Liver (tissue), 9 donors: ENCODE data around the gene FOXO1. TPM values are rescaled to one million over a fixed set of nuclear protein-coding genes. Genes with fewer than 3 reads are reported as not detected.

Experiments used
- DNase-seq: peaks from one replicate; pipeline ENCODE4 v3.0.0-alpha.2; 2017; ENCODE audit warnings: low spot score
- H3K27ac ChIP-seq, 2 donors: one replicate each; pipeline ENCODE4 v1.7.0; 2013; ENCODE audit warnings: inconsistent platforms in 2 of 2, low read length in 2 of 2, control low read depth in 1 of 2, low read depth in 1 of 2, mild to moderate bottlenecking in 1 of 2
- H3K27me3 ChIP-seq, 4 donors: one replicate each; pipeline versions ENCODE4 v1.6.1 to v1.7.0; 2013; ENCODE audit warnings: low read length in 3 of 4, inconsistent platforms in 1 of 4, mild to moderate bottlenecking in 1 of 4, moderate library complexity in 1 of 4; ENCODE audit not compliant: control insufficient read depth in 4 of 4, insufficient read depth in 4 of 4
- H3K36me3 ChIP-seq, 4 donors: one replicate each; pipeline versions ENCODE4 v1.6.1 to v1.7.0; 2013; ENCODE audit warnings: low read length in 3 of 4, mild to moderate bottlenecking in 3 of 4, low read depth in 1 of 4, moderate library complexity in 1 of 4; ENCODE audit not compliant: control insufficient read depth in 4 of 4, insufficient read depth in 3 of 4
- H3K4me1 ChIP-seq, 4 donors: one replicate each; pipeline versions ENCODE4 v1.6.1 to v1.7.0; 2013; ENCODE audit warnings: low read length in 3 of 4, mild to moderate bottlenecking in 3 of 4, moderate library complexity in 1 of 4; ENCODE audit not compliant: control insufficient read depth in 4 of 4, insufficient read depth in 4 of 4
- H3K4me3 ChIP-seq, 3 donors: one replicate each; pipeline versions ENCODE4 v1.6.1 to v1.7.0; 2013; ENCODE audit warnings: low read length in 3 of 3, control low read depth in 1 of 3, low read depth in 1 of 3, mild to moderate bottlenecking in 1 of 3
- H3K9ac ChIP-seq, 2 donors: one replicate each; pipeline ENCODE4 v1.7.0; 2013; ENCODE audit warnings: low read length in 2 of 2, mild to moderate bottlenecking in 2 of 2, moderate library complexity in 2 of 2, control low read depth in 1 of 2, low read depth in 1 of 2
- H3K9me3 ChIP-seq, 4 donors: one replicate each; pipeline versions ENCODE4 v1.6.1 to v1.7.0; 2013; ENCODE audit warnings: low read length in 3 of 4; ENCODE audit not compliant: control insufficient read depth in 4 of 4
- ATF3 ChIP-seq: IDR thresholded peaks from 2 replicates; pipeline ENCODE4 v1.6.1; 2016; ENCODE audit warnings: antibody characterized with exemption
- CTCF ChIP-seq: fragments of 150-350 bp; IDR thresholded peaks from 2 replicates; pipeline ENCODE4 v1.5.1; 2017; ENCODE audit warnings: improper control_type of control experiment, low read depth, low read length; ENCODE audit not compliant: missing input control
- EGR1 ChIP-seq, 2 donors: IDR thresholded peaks; 2 replicates each; pipeline ENCODE4 v1.6.1; 2016 to 2018; ENCODE audit warnings: antibody characterized with exemption in 2 of 2, low read depth in 2 of 2
- FOXA1 ChIP-seq: IDR thresholded peaks from 2 replicates; pipeline ENCODE4 v1.6.1; 2016; ENCODE audit warnings: antibody characterized with exemption
- FOXA2 ChIP-seq: IDR thresholded peaks from 2 replicates; pipeline ENCODE4 v1.6.1; 2016; ENCODE audit warnings: antibody characterized with exemption
- GABPA ChIP-seq, 2 donors: IDR thresholded peaks in 1 of 2; conservative IDR thresholded peaks in 1 of 2; 2 replicates each; pipeline ENCODE4 v1.6.1; 2016; ENCODE audit warnings: antibody characterized with exemption in 2 of 2, mild to moderate bottlenecking in 1 of 2, moderate library complexity in 1 of 2
- HNF4A ChIP-seq, 2 donors: conservative IDR thresholded peaks; 2 replicates each; pipeline ENCODE4 v1.6.1; 2016; ENCODE audit warnings: antibody characterized with exemption in 2 of 2, mild to moderate bottlenecking in 2 of 2
- MAX ChIP-seq: IDR thresholded peaks from 2 replicates; pipeline ENCODE4 v1.6.1; 2016; ENCODE audit warnings: antibody characterized with exemption
- NR2F2 ChIP-seq: IDR thresholded peaks from 2 replicates; pipeline ENCODE4 v1.6.1; 2016; ENCODE audit warnings: antibody characterized with exemption
- RAD21 ChIP-seq, 2 donors: IDR thresholded peaks; 2 replicates each; pipeline ENCODE4 v1.6.1; 2016; ENCODE audit warnings: antibody characterized with exemption in 2 of 2, mild to moderate bottlenecking in 2 of 2
- RXRA ChIP-seq, 2 donors: IDR thresholded peaks; 2 replicates each; pipeline ENCODE4 v1.6.1; 2017 to 2018; ENCODE audit warnings: antibody characterized with exemption in 2 of 2, mild to moderate bottlenecking in 1 of 2
- SP1 ChIP-seq: IDR thresholded peaks from 2 replicates; pipeline ENCODE4 v1.6.1; 2018; ENCODE audit warnings: antibody characterized with exemption, mild to moderate bottlenecking
- TAF1 ChIP-seq: conservative IDR thresholded peaks from 2 replicates; pipeline ENCODE4 v1.6.1; 2016; ENCODE audit warnings: antibody characterized with exemption, mild to moderate bottlenecking
- YY1 ChIP-seq: IDR thresholded peaks from 2 replicates; pipeline ENCODE4 v1.6.1; 2016; ENCODE audit warnings: antibody characterized with exemption, mild to moderate bottlenecking
- ZBTB33 ChIP-seq: IDR thresholded peaks from 2 replicates; pipeline ENCODE4 v1.6.1; 2016; ENCODE audit warnings: antibody characterized with exemption
- WGBS: extraction: QIAGEN DNeasy Blood & Tissue Kit; methylation state at CpG from one replicate; pipeline ENCODE4 v1.1.7; 2013; 5-methylcytosine and 5-hydroxymethylcytosine counted together
- polyA plus RNA-seq, 2 donors: library from polyadenylated mRNA; stranded (reverse) in 1 of 2; unstranded in 1 of 2; fragments of 200-250 nt in 1 of 2; fragments of >200 nt in 1 of 2; fragmentation: Nextera tagmentation in 1 of 2; extraction: Ambion mirVana in 1 of 2; gene quantifications; one replicate each; pipeline versions ENCODE4 v1.2.1 to v1.2.3, GENCODE V29; 2013 to 2015
- total RNA-seq, 2 donors: library from RNA; depleted of rRNA; stranded (reverse); fragments of >200 nt; gene quantifications; one replicate each; pipeline ENCODE4 v1.2.3, GENCODE V29; 2014
- donor health status: healthy.
- donor health status: healthy.
- donor health status: healthy.
- donor health status: healthy.
- donor health status: healthy.

The FOXO1 gene
- total and polyA plus RNA-seq, 4 donors = 5.4 to 23.6 (median 8.6) TPM

GRCh38 chr13:40706439-40706838, 40.0 kb upstream of the FOXO1 start (continued):
- TF ChIP-seq CTCF = no peak
- no peak for TF ChIP-seq TAF1

- TF ChIP-seq GABPA (IDR thresholded peaks at IDR 0.05 in 1 of 2, conservative IDR thresholded peaks at IDR 0.05 in 1 of 2) = no peak
- Histone ChIP-seq H3K9me3 (no peaks in the 10 kb centered on the region), H3K4me3 (no peak overlapping the region), H3K27me3 (no peaks in the 10 kb centered on the region), H3K4me1 (no peaks in the 10 kb centered on the region), H3K9ac (no peak overlapping the region), H3K36me3 (no peaks in the 10 kb centered on the region), H3K27ac (no peak overlapping the region)
- DNase-seq = no peak
- 88% methylated on average over 5 of the region's 5 CpGs for WGBS
Measured at GRCh38 chr13:40697711-40698110, 31.3 kb upstream of the FOXO1 start.

GRCh38 chr13:40694426-40694825, 28.0 kb upstream of the FOXO1 start:
- Histone ChIP-seq H3K9me3 (no peaks in the 10 kb centered on the region), H3K36me3 (no peaks in the 10 kb centered on the region), H3K4me1 (no peaks in the 10 kb centered on the region), H3K27ac (no peak overlapping the region), H3K4me3 (no peak overlapping the region), H3K9ac (no peak overlapping the region), H3K27me3 (no peaks in the 10 kb centered on the region)
- TF ChIP-seq FOXA1 (no peak), SP1 (no peak), RAD21 (IDR thresholded peaks at IDR 0.05) (no peak), EGR1 (IDR thresholded peaks at IDR 0.05; ENCODE audit: low read depth in 2 of 2) (no peak), YY1 (no peak), RXRA (IDR thresholded peaks at IDR 0.05) (no peak), ATF3 (no peak), MAX (no peak), GABPA (IDR thresholded peaks at IDR 0.05 in 1 of 2, conservative IDR thresholded peaks at IDR 0.05 in 1 of 2) (no peak), TAF1 (no peak), FOXA2 (no peak)
- no peak for DNase-seq
- 93% methylated on average over 4 of the region's 4 CpGs for WGBS

- DNase-seq = no peak
- Histone ChIP-seq H3K27ac (no peak overlapping the region), H3K27me3 (no peaks in the 10 kb centered on the region), H3K4me3 (no peak overlapping the region), H3K9ac (no peak overlapping the region), H3K4me1 (no peaks in the 10 kb centered on the region), H3K36me3 (no peaks in the 10 kb centered on the region), H3K9me3 (no peaks in the 10 kb centered on the region)
- 84% methylated on average over 2 of the region's 2 CpGs for WGBS
- no peak for TF ChIP-seq FOXA2
- TF ChIP-seq FOXA1 = no peak
- TF ChIP-seq MAX = no peak
- no peak for TF ChIP-seq EGR1 (IDR thresholded peaks at IDR 0.05; ENCODE audit: low read depth in 2 of 2)
- TF ChIP-seq HNF4A (conservative IDR thresholded peaks at IDR 0.05) = no peak
- TF ChIP-seq NR2F2 = no peak
- no peak for TF ChIP-seq CTCF
- TF ChIP-seq ZBTB33 = no peak
- TF ChIP-seq RAD21 (IDR thresholded peaks at IDR 0.05) = no peak
- no peak for TF ChIP-seq RXRA (IDR thresholded peaks at IDR 0.05)
- no peak for TF ChIP-seq YY1
- TF ChIP-seq GABPA (IDR thresholded peaks at IDR 0.05 in 1 of 2, conservative IDR thresholded peaks at IDR 0.05 in 1 of 2) = no peak
Measured at GRCh38 chr13:40692946-40693345, 26.5 kb upstream of the FOXO1 start.
